ENCODE results near the gene CCDC43.

- TF ChIP-seq CTCF (IDR thresholded peaks at IDR 0.05), result no peak
- TF ChIP-seq REST (IDR thresholded peaks at IDR 0.05; ENCODE audit: insufficient read depth in 1 of 2, low read depth in 2 of 2, low read length in 1 of 2), result no peak
- TF ChIP-seq POLR2AphosphoS5 (IDR thresholded peaks at IDR 0.05; ENCODE audit: low read depth, low read length), result no peak
- TF ChIP-seq TCF7L2 (IDR thresholded peaks at IDR 0.05; ENCODE audit: low read depth, low read length), result no peak
- no peak for TF ChIP-seq SIN3A (IDR thresholded peaks at IDR 0.05; ENCODE audit: borderline replicate concordance, insufficient read depth, low read depth, low read length)
Measured at GRCh38 chr17:44677136-44677535, 12.4 kb downstream of the CCDC43 start.
